GM21526 (cell line): ENCODE measurements around the gene RNF32.
"Not testable (repeated sequence)": the region's sequence is repeated elsewhere in the genome, so short reads cannot be mapped to it uniquely, and the experiment has no call there.

Experiments used
- ATAC-seq: cut with Tn5 transposase; IDR thresholded peaks from one replicate; pipeline ENCODE4 v1.9.1; 2021; ENCODE audit warnings: moderate library complexity; ENCODE audit not compliant: unreplicated experiment, low FRiP score

Gene RNF32

DNA sequence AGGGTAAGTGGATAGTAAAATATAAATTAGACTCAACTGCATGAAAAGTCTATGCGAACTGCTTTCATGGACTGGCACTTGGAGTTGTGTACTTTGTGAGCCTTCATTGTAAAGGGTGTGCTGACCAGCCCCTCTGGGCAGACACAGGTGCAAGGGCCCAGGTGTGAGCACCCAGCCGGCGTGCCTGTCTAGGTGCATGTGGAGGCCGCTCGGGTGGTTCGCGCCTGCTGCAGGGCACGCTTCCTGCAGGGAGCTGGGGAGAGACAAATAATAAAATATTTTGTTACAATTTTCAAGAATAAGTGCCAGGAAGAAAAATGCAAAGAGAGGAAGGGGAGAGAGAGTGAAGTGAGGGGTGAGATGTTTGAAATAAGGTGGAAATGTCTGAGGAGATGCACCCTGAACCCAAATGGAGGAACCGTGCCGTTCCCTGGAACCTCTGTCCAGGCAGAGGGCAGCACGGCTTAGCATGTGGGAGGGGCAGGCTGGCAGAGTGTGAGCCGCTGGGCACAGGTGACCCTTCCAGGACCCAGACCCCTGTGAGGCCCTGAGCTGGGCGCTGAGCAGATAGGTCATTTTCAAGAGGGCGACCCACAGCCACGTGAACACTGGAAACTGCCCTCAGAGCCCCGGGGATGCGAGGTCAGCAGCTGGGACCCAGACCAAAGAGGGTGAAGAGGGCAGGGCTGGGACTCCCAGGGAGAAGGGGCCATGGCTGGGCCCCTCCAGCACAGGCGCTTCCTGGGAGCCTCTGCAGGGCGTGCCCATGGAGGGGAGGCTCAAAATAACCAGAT is 28.7 kb downstream of the RNF32 start:
- no peak for ATAC-seq

DNA sequence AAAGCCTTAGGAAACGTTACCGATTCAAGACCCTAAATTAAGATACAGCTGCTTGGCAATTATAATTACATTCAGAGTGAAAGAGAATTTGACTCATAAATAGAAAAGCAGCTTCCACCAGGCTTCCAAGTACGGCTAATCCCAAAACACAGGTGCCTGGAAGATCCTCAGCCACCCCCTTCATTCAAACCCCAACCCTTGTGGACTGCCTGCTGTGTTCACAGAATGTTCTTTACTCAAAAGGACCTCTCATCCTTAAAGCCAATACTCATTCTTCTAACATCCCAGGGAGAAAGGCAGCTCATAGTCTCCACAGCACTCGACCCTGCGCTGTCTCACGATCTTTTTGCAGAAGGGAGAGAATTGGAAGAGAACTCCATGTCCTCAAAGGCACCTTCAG is 32.9 kb downstream of the RNF32 start:
- ATAC-seq = no peak

DNA sequence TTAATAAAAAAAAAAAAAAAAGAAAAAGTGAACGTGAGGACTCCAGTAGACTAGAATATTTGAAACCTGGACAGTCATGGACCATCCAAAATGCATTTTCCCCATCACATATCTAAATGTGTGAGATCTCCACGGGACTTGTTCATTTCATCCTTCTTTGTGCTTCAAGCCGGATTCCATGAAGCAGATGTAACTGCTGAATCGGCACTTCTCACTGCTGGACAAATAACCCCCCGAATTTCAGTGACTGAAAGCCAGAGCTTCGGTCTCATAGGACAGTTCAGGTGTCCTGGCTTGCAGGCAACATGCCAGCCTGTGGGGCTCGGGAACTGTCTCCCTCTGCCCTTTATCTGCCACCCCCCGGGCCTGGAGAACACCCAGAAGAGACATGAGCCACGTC is 33.3 kb downstream of the RNF32 start:
- ATAC-seq = no peak

DNA sequence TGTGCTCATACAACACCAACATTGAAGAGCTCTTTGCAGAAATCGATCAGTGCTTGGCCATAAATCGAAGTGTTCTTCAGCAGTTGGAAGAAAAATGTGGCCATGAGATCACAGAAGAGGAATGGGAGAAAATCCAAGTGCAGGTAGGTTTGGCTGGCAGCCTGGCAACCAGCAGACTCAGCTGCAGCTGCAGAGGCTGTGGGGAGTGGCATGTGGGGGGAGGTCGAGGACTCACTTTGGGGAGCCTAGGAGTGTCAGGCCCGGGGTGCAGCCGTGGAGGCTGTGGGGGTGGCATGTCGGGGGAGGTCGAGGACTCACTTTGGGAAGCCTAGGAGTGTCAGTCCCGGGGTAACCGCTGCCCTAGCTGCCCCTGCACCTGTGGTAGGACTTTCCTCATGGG is 35.1 kb downstream of the RNF32 start:
- ATAC-seq = no peak

DNA sequence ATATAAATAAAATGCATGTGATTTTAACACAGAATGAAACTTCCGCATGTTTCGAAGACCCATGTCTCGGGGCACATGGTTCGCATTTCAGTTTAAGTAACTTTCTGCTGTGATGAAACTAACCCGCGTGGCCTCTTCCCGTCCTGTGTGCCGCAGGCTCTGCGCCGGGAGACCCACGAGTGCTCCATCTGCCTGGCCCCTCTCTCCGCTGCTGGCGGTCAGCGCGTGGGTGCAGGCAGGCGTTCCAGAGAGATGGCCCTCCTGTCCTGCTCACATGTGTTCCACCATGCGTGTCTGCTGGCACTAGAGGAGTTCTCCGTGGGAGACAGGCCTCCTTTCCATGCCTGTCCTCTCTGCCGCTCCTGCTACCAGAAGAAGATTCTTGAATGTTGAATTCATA is 35.7 kb downstream of the RNF32 start:
- no peak for ATAC-seq

DNA sequence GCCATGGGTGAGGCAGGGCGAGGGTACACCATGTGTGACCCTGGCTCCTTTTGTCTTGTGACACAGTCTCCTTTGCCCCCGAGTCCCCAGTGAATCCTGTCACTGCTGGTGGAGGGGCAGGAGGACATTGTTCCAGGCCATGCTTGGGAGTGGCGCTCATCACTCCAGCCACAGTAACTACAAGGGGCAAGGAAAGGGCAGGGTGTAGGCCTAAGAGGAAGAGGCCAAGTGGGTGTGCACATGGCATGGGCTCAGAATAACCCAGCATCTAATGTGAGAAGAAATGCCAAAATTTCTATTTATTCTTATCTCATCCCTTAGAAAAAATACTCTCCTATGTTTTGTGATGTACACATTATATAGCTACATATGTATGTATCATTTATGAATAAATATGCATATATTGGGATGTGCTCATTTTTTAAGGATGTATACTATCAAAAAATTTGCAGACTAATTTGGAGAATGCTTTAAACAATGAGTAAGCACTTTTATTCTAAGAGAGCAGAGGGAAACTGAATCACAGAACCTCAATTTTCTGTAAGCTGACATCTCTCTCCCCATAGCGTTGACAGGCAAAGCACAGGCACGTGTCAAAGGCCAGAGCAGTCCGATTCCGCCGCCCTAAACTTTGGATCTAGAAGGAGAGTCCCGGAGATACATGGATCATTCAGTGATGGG is 36.9 kb downstream of the RNF32 start:
- ATAC-seq = no peak

DNA sequence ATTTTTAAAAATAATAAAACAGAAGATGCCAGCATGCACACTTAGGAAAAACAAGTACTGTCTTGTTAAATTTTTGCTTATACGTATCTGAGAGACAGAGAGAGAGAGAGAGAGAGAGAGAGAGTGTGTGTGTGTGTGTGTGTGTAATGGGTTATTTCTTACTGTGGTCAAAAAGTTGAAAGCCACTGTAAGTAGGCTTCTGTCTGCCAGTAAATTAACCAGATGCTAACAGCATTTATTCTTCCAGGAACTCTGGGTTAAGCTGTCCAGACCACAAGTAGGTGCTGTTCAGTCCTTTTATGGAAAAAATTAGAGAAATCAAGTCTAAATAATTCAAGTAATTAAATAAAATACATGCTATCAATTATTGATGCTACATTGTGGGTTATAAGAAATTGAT is 39.7 kb downstream of the RNF32 start:
- ATAC-seq = no peak

DNA sequence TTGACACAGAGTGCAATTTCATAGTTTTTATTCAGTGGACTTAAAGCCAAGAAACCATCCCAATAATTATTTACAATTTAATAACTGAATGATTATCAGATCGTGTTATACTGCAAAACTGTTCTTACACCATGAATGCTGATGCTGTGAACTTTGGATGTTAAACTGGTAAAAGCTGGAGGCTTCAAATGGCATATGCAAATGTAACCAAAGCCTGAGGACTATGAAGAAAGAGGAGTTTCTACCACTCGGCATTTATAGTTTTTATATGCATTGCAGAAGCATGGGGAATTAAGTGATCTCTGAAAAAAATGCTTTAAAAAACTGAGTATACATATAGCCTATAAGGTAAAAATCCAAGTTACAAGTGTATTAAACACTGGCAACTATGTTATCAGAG is 42.4 kb downstream of the RNF32 start:
- ATAC-seq = no peak

DNA sequence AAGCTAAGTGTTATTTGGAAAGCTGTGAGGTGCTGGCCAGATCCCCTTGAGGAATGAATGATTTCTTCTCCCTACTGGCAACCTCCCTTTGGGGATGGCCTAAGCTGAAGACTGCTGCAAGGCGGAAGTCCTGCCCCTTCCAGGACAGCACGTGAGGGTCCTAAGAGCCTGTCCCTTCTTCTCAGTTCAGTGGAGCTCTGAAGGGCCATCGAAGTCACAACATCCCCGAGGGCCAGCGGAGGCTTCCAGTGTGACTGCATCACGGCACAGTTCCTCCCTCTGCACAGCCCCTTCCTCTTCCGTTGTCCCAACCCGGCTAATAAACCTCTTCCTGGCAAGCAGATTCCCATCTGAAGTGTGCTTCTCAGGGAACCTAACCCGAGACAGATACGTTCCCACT is 43.7 kb downstream of the RNF32 start:
- no peak for ATAC-seq

DNA sequence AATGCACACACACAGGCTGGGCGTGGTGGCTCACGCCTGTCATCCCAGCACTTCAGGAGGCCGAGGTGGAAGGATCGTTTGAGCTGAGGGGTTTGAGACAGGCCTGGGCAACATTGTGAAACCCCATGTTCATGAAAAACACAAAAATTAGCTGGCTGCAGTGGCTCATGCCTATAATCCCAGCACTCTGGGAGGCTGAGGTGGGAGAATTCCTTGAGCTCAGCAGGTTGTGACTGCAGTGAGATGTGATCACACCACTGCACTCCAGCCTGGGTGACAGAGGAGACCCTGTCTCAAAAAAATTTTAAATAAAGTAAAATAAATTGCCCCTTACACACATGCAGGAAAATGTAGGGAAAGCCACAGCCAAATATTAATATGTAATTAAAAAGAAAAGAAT is 44.1 kb downstream of the RNF32 start:
- ATAC-seq = no peak

DNA sequence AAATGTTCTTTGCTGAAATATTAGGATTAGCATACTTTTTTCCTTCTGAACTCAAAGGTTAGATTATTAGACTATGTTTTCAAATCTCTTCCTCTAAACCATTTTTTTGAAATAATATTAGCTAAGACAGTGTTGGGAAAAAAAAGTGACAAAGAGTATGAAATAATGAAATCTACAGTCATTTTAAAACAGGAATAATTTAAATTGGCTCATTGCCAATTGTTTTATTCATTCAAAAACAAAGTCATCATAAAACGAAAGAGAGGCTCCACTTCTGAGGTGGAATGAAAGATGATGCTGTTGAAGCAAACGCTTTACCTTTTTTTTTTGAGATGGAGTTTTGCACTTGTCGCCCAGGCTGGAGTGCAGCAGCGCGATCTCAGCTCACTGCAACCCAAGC is 51.2 kb downstream of the RNF32 start:
- no peak for ATAC-seq

DNA sequence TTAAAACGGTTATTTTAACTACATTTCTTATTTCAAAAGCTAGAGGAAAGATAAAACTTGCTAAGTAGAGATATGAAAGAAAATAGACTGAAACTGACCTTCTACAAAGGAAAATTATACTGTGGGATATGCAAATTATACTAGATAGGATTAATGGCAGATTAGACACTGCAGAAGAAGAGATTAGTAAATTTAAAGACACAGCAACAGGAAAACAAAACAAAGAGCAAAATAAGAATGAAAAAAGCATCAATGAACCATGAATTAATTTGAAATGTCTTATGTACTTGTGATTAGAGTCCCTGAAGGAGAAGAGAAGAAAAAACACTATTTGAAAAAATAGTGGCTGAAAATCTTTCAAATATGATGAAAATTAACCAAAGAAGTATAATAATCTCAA is 52.3 kb downstream of the RNF32 start:
- no peak for ATAC-seq

DNA sequence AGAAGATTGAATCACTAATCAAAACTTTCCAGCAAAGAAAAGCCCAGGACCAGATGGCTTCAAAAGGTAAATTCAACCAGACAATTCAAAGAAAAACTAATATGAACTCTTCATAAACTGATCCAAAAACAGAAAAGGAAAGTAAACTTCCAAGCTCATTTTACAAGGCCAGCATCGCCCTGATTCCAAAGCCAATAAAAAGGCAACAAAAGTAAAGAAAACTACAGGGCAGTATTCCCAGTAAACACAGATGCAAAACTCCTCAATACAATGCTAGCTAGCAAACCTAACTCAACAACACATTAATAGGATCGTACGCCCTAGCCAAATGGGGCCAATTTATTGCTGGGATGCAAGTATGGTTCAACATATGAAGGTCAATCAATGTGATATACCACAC is 53.1 kb downstream of the RNF32 start:
- no peak for ATAC-seq

DNA sequence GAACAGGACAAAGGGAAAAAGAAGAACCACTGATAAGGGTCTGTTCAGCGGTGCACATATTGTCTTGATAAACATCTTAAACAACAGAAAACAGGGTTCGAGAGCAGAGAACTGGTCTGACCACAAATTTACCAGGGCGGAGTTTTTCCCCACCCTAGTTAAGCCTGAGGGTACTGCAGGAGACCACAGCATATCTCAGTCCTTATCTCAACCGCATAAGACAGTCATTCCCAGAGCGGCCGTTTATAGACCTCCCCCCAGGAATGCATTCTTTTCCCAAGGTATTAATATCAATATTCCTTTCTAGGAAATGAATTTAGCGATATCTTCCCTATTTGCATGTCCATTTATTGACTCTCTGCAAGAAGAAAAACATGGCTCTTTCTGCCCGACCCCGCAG is 56.7 kb downstream of the RNF32 start:
- ATAC-seq = not testable (repeated sequence)

DNA sequence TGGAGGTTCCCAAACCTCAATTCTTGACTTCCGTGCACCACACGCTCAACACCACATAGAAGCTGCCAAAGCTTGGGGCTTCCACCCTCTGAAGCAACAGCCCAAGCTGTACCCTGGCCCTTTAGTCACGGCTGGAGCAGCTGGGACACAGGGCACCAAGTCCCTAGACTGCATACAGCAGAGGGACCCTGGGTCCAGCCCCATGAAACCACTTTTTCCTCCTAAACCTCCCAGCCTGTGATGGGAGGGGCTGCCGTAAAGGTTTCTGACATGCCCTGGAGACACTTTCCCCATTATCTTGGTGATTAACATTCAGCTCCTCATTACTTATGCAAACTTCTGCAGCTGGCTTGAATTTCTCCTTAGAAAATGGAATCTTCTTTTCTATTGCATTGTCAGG is 57.9 kb downstream of the RNF32 start:
- ATAC-seq = not testable (repeated sequence)

DNA sequence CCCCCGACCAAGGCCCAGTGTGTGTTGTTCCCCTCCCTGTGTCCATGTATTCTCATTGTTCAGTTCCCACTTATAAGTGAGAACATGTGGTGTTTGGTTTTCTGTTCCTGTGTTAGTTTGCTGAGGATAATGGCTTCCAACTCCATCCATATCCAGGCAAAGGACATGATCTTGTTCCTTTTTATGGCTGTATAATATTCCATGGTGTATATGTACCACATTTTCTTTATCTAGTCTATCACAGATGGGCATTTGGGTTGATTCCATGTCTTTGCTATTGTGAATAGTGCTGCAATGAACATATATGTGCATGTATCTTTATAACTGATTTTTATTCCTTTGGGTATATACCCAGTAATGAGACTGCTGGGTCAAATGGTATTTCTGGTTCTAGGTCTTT is 61.2 kb downstream of the RNF32 start:
- not testable (repeated sequence) for ATAC-seq

DNA sequence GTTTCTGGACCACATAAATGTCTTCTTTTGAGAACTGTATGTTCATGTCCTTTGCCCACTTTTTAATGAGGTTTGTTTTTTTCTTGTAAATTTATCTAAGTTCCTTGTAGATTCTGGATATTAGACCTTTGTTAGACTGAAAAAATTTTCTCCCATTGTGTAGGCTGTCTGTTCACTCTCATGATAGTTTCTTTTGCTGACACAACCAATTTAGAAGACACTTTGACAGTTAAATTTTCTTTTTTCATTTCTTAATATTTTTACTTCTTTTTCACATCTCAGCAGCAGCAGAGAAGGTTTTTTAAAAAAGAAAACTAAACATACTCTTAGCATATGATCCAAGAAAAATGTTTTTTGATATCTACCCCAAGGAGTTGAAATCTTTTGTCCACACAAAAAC is 61.8 kb downstream of the RNF32 start:
- ATAC-seq = no peak

DNA sequence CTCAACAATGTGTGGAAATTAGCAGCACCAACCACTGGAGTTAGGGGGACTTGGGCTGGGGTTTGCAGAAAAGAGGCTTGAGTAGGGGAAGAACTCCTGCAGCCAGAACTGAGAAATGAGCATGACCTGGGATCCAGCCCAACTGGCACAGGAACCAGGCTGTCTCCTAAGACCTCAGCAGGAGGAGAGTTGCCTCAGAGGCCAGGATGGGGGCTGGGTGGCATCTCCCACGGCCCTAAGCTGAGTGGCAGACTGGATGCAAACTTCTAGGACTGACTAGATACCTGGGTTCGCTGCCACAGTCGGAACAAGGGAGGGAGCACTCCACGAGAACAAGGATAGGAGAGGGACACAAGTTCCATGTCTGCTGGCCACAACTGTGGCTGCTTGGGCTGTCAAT is 62.6 kb downstream of the RNF32 start:
- no peak for ATAC-seq

DNA sequence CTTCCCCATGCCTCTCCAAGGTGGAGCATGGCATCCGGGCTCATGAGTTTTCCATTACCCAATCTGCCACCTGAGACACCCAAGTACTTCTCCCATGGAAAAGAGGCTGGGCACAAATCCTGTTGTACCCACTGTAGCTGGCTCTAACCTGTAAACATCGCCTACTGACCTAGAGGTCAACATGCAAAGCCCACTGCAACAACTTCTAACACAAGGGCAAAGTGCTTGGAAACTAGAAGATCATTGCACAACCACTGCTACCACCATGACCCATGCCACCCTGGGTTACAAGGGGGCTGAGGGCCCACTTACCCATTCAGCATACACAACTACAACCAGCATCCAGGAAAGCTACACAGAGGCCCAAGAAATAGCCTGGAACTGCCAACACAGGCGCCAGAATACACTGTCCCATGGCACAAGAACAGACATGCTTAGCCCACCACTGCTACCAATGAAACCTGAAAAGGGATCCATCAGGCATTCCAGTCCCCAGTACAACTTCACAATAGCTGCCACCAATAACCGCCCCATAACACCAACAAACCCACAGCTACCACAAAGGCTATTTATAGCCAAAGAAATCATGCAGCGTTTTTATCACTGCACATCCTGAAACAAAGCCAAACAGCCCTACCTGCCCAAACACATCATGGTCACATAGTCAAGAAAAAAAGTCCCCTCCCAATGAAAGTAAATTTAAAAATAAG is 63.4 kb downstream of the RNF32 start:
- no peak for ATAC-seq

DNA sequence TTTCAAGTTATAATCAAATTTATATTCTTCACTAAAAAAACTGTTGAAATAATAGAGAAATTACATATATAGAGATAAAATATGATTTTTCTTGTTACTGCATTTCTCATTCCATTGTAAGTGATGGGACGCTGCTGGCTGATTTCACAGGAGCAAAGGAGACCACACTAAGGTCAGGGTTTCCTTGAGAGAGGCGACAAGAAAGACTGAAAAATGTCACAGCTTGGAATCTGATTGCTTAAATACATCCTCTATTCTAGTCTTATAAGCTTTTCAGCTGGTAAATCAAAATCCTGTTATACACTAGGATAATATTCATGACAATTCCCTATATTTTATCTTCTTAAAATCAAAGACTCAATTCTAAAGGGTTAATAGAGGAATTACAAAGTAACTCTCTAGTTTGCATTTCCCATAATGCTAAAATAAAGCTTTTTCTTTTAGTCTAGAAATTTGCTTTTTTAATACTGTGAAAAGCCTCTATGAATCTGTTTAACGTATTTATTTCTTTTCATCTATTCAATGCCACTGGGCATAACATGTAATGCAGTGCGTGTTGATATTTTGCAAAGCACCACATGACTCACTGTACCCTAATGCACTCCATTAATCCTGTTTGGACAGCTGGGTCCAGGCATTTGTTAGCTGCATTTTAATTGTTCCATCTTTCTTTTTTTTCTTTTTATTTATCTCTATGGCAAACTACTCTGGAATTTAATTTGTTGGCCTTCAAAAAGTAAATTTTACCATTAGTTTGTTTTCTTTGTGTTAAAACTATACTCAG is 81.7 kb downstream of the RNF32 start:
- no peak for ATAC-seq

DNA sequence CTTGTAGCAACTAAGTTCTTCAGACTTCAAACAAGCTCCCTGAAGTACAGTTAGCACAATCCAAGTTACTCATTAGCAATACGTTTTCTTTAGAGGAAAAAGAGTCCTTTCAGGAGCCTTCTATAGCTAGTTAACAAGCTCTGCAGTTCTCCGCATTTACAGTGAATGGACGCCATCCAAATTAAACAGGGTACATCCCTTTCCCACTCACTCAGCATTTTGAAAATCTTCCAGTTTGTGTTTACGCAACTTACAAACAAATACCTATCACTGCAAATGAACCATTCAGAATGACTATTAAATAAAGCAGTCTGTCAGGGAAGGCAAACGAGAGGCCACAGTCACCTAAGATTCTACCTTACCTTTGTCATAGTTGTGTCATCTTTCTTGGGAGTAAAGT is 84.5 kb downstream of the RNF32 start:
- no peak for ATAC-seq
